ENCODE data around the gene FUT9.

The FUT9 gene

GRCh38 chr6:96074006-96074405, 58.2 kb downstream of the FUT9 start:
- no peak for DNase-seq

- DNase-seq, result no peak
Observed at GRCh38 chr6:96075826-96076225, 60.1 kb downstream of the FUT9 start.

GRCh38 chr6:96086745-96087144, 71.0 kb downstream of the FUT9 start:
- DNase-seq, result no peak

GRCh38 chr6:96089173-96089572, 73.4 kb downstream of the FUT9 start:
- DNase-seq, result no peak

- no peak for DNase-seq
Observed at GRCh38 chr6:96094077-96094476, 78.3 kb downstream of the FUT9 start.

- no peak for DNase-seq
Observed at GRCh38 chr6:96099069-96099468, 83.3 kb downstream of the FUT9 start.

- DNase-seq, result no peak
Observed at GRCh38 chr6:96101564-96101963, 85.8 kb downstream of the FUT9 start.

- DNase-seq, result no peak
Observed at GRCh38 chr6:96104910-96105309, 89.1 kb downstream of the FUT9 start.

- DNase-seq, result no peak
Observed at GRCh38 chr6:96110878-96111277, 95.1 kb downstream of the FUT9 start.

GRCh38 chr6:96116674-96117073, 100.9 kb downstream of the FUT9 start:
- DNase-seq, result no peak

GRCh38 chr6:96124778-96125177, 109.0 kb downstream of the FUT9 start:
- no peak for DNase-seq

- no peak for DNase-seq
Observed at GRCh38 chr6:96138406-96138805, 122.6 kb downstream of the FUT9 start.

- DNase-seq, result no peak
Observed at GRCh38 chr6:96142142-96142541, 126.4 kb downstream of the FUT9 start.

GRCh38 chr6:96150431-96150830, 134.7 kb downstream of the FUT9 start:
- no peak for DNase-seq

- DNase-seq, result no peak
Observed at GRCh38 chr6:96151707-96152106, 135.9 kb downstream of the FUT9 start.

- DNase-seq, result no peak
Observed at GRCh38 chr6:96152114-96152708, 136.4 kb downstream of the FUT9 start.

GRCh38 chr6:96153775-96154174, 138.0 kb downstream of the FUT9 start:
- DNase-seq, result no peak

GRCh38 chr6:96156425-96156824, 140.7 kb downstream of the FUT9 start:
- no peak for DNase-seq

GRCh38 chr6:96157018-96157565, 141.3 kb downstream of the FUT9 start:
- no peak for DNase-seq

- DNase-seq, result no peak
Observed at GRCh38 chr6:96162711-96163120, 146.9 kb downstream of the FUT9 start.

GRCh38 chr6:96164802-96165201, 149.0 kb downstream of the FUT9 start:
- no peak for DNase-seq

- DNase-seq, result no peak
Observed at GRCh38 chr6:96171112-96171511, 155.3 kb downstream of the FUT9 start.

GRCh38 chr6:96184798-96185197, 169.0 kb downstream of the FUT9 start:
- no peak for DNase-seq

- DNase-seq, result no peak
Observed at GRCh38 chr6:96186094-96186493, 170.3 kb downstream of the FUT9 start.

GRCh38 chr6:96186516-96187195, 170.9 kb downstream of the FUT9 start:
- DNase-seq, result no peak

Data from stimulated activated CD4-positive, alpha-beta T cell treated with anti-CD3 and anti-CD28 coated beads, Interleukin-4, amount 100 ng/mL, for 4 hours (primary cell).